ENCODE measurements around the gene PPFIBP1.

DNA sequence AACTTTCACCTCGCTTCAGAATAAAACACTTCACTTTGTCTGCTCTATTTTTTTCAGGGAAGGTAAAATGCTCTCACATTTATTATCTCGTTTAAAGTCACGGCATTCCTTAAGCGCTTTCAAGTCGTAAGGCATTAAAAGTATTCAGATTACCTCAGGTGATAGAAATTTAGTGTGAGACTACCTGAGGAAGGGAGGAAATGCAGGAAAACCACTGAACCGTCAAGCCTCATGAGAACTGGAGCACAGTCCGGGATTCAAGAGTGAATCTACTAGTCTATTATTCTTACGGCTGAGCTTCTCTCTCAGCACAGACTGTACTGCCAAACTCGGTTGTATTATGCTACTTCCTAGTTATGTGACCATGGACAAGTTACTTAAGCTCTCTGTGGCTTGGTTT lies 8.3 kb upstream of the PPFIBP1 start:
- TF ChIP-seq, protein P1, sequence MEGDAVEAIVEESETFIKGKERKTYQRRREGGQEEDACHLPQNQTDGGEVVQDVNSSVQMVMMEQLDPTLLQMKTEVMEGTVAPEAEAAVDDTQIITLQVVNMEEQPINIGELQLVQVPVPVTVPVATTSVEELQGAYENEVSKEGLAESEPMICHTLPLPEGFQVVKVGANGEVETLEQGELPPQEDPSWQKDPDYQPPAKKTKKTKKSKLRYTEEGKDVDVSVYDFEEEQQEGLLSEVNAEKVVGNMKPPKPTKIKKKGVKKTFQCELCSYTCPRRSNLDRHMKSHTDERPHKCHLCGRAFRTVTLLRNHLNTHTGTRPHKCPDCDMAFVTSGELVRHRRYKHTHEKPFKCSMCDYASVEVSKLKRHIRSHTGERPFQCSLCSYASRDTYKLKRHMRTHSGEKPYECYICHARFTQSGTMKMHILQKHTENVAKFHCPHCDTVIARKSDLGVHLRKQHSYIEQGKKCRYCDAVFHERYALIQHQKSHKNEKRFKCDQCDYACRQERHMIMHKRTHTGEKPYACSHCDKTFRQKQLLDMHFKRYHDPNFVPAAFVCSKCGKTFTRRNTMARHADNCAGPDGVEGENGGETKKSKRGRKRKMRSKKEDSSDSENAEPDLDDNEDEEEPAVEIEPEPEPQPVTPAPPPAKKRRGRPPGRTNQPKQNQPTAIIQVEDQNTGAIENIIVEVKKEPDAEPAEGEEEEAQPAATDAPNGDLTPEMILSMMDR (IDR thresholded peaks at IDR 0.05) = no peak
- TF ChIP-seq POLR2AphosphoS5 (IDR thresholded peaks at IDR 0.05) (no peak), EP300 (IDR thresholded peaks at IDR 0.05) (no peak)

Measured in stomach (tissue), 4 donors.